Iris pigment epithelial cell (primary cell): ENCODE data around the gene DMBT1.
"Not testable (repeated sequence)": the region's sequence is repeated elsewhere in the genome, so short reads cannot be mapped to it uniquely, and the experiment has no call there.

Experiments
- DNase-seq: peaks from one replicate; pipeline ENCODE4 v3.0.0-alpha.2; 2011; ENCODE audit warnings: low read depth

DMBT1 gene

GRCh38 chr10:122549636-122550035 lies 10.9 kb upstream of the DMBT1 start:
- no peak for DNase-seq

GRCh38 chr10:122550427-122550826 lies 10.1 kb upstream of the DMBT1 start:
- DNase-seq, result no peak

GRCh38 chr10:122550983-122551382 lies 9.6 kb upstream of the DMBT1 start:
- DNase-seq, result no peak

- DNase-seq, result no peak
Observed at GRCh38 chr10:122551450-122551849, 9.1 kb upstream of the DMBT1 start.

GRCh38 chr10:122553341-122553740 lies 7.2 kb upstream of the DMBT1 start:
- no peak for DNase-seq

- DNase-seq, result no peak
Observed at GRCh38 chr10:122554131-122555036, 6.2 kb upstream of the DMBT1 start.

GRCh38 chr10:122555442-122555841 lies 5.1 kb upstream of the DMBT1 start:
- no peak for DNase-seq

GRCh38 chr10:122557516-122557915 lies 3.0 kb upstream of the DMBT1 start:
- DNase-seq, result no peak

GRCh38 chr10:122558452-122558851 lies 2.1 kb upstream of the DMBT1 start:
- DNase-seq, result no peak

- no peak for DNase-seq
Observed at GRCh38 chr10:122559228-122559627, 1.3 kb upstream of the DMBT1 start.

GRCh38 chr10:122561212-122561611 lies 658 bp downstream of the DMBT1 start:
- no peak for DNase-seq

GRCh38 chr10:122561792-122562191 lies 1.2 kb downstream of the DMBT1 start:
- DNase-seq, result no peak

GRCh38 chr10:122564980-122565379 lies 4.4 kb downstream of the DMBT1 start:
- no peak for DNase-seq

GRCh38 chr10:122565766-122566206 lies 5.2 kb downstream of the DMBT1 start:
- DNase-seq, result peak; percentile 84

- no peak for DNase-seq
Observed at GRCh38 chr10:122566632-122567031, 6.1 kb downstream of the DMBT1 start.

GRCh38 chr10:122567056-122567660 lies 6.6 kb downstream of the DMBT1 start:
- no peak for DNase-seq

GRCh38 chr10:122568551-122568950 lies 8.0 kb downstream of the DMBT1 start:
- DNase-seq, result no peak

- DNase-seq, result no peak
Observed at GRCh38 chr10:122570920-122571319, 10.4 kb downstream of the DMBT1 start.

- no peak for DNase-seq
Observed at GRCh38 chr10:122571892-122572291, 11.3 kb downstream of the DMBT1 start.

- no peak for DNase-seq
Observed at GRCh38 chr10:122575776-122576175, 15.2 kb downstream of the DMBT1 start.

GRCh38 chr10:122576291-122576690 lies 15.7 kb downstream of the DMBT1 start:
- no peak for DNase-seq

GRCh38 chr10:122577311-122577885 lies 16.8 kb downstream of the DMBT1 start:
- DNase-seq, result no peak

- DNase-seq, result not testable (repeated sequence)
Observed at GRCh38 chr10:122586070-122586469, 25.5 kb downstream of the DMBT1 start.
